HUES48 (cell line): ENCODE measurements around the gene TEKT5.
"Not testable (repeated sequence)": the region's sequence is repeated elsewhere in the genome, so short reads cannot be mapped to it uniquely, and the experiment has no call there.

ENCODE experiments used
- H3K27ac ChIP-seq: one replicate; pipeline ENCODE4 v1.7.0; 2013; ENCODE audit warnings: low read depth, low read length, inconsistent platforms
- H3K27me3 ChIP-seq: 2 replicates; pipeline ENCODE4 v1.6.1; 2013; ENCODE audit warnings: mild to moderate bottlenecking, low read length; ENCODE audit not compliant: control insufficient read depth, insufficient read depth
- H3K36me3 ChIP-seq: 2 replicates; pipeline ENCODE4 v1.6.1; 2013; ENCODE audit warnings: low read length; ENCODE audit not compliant: control insufficient read depth, insufficient read depth
- H3K4me1 ChIP-seq: 2 replicates; pipeline ENCODE4 v1.6.1; 2013; ENCODE audit warnings: mild to moderate bottlenecking, low read length; ENCODE audit not compliant: control insufficient read depth, insufficient read depth
- H3K4me3 ChIP-seq: 2 replicates; pipeline ENCODE4 v1.5.1; 2013; ENCODE audit warnings: mild to moderate bottlenecking, low read depth, low read length
- H3K9ac ChIP-seq: 2 replicates; pipeline ENCODE4 v1.6.1; 2013; ENCODE audit warnings: mild to moderate bottlenecking, low read depth, low read length, moderate library complexity
- H3K9me3 ChIP-seq: 2 replicates; pipeline ENCODE4 v1.6.1; 2013; ENCODE audit warnings: low read length; ENCODE audit not compliant: control insufficient read depth, insufficient read depth

Gene TEKT5

DNA sequence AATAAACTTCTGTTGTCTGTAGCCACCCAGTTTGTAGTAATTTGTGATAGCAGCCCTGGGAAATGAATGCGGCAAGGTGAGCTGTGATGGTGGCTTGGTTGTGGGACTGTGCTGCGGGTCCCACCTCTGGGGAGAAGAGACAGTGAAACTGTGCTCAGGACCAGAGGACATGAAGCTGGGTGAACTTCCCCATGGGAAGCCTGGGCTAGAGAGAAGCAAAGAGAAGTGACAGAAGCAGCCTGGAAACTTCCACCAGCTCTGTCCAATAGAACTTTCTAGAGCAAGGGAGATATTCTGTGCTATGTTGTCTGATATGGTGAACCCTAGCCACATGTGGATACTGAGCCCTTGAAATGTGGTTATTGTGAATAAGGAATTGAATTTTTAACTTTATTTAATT lies 62.8 kb downstream of the TEKT5 start:
- H3K4me3 ChIP-seq = no peak overlapping the region
- H3K9me3 ChIP-seq = no peaks in the 10 kb centered on the region
- H3K27me3 ChIP-seq = no peaks in the 10 kb centered on the region
- H3K27ac ChIP-seq = no peak overlapping the region
- H3K9ac ChIP-seq = no peak overlapping the region
- peaks cover 5% of the 10 kb centered on the region; the same call in 1 of the 2 replicates for H3K4me1 ChIP-seq
- no peaks in the 10 kb centered on the region for H3K36me3 ChIP-seq

DNA sequence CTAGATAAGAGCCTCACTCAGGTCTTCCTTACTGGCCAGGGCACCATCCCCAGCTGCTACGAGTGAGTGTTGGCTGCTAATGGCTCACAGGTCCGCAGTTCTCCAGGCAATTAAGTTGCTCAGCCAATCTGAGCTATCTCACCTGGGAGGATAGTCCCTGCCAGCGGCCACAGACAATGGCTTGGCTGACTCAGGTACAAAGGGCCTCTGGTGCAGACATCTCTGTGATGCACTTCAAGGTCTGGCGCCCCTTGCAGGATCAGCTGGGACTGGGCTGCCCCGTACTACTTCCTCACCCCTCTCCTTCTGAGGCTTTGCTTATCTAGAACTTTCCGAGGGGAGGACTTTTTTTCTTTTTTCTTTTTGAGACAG lies 65.2 kb downstream of the TEKT5 start:
- H3K9me3 ChIP-seq = no peaks in the 10 kb centered on the region
- no peaks in the 10 kb centered on the region for H3K27me3 ChIP-seq
- H3K27ac ChIP-seq = no peak overlapping the region
- no peak overlapping the region for H3K4me3 ChIP-seq
- H3K9ac ChIP-seq = no peak overlapping the region
- H3K4me1 ChIP-seq = peaks cover 5% of the 10 kb centered on the region; the same call in 1 of the 2 replicates
- H3K36me3 ChIP-seq = no peaks in the 10 kb centered on the region

DNA sequence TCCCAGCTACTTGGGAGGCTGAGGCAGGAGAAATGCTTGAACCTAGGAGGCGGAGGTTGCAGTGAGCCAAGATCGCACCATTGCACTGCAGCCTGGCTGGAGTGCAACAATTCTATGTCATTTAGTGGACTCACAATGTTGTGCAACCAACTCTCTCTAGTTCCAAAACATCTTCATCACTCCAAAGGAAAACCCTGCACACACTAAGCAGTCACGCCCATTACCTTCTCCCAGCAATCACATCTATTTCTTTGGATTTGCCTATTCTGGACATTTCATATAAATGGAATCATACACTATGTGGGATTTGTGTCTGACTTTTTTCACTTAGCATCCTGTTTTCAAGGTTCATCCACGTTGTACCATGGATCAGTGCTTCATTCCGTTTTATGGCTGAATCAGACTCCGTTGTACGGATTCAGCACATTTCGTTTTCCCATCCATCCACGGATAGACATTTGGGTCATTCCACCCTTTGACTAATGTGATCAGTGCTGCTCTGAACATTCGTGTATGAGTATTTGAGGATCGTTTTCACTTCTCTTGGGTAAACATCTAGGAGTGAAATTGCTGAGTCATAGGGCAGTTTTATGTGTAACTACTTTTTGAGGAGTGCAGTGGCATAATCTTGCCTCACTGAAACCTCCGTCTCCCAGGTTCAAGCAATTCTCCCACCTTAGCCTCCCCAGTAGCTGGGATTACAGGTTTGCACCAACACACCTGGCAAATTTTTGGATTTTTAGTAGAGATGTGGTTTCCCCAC lies 69.0 kb downstream of the TEKT5 start:
- no peak overlapping the region for H3K27ac ChIP-seq
- no peaks in the 10 kb centered on the region for H3K9me3 ChIP-seq
- H3K9ac ChIP-seq = no peak overlapping the region
- H3K4me1 ChIP-seq = no peaks in the 10 kb centered on the region
- no peaks in the 10 kb centered on the region for H3K36me3 ChIP-seq
- H3K4me3 ChIP-seq = no peak overlapping the region
- no peaks in the 10 kb centered on the region for H3K27me3 ChIP-seq

DNA sequence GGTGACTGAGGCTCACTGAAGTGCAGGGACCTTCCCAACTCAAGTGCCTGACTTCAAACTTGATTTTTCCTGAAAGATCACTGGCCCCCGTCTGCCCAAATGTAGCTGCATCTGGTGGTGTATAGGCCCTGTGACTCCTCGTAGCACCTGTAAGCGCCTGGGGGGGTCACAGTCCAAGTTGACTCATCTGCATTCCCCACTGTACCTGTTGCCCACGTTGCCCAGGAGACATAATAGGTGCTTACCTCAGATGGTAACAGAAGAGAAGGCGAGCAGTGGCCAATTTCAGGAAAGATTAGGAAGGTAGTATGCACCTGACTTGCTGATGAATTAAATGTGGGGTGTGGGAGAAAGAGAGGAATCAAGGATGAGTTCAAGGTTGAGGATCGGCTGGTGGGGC lies 70.2 kb downstream of the TEKT5 start:
- H3K9ac ChIP-seq = no peak overlapping the region
- H3K4me3 ChIP-seq = no peak overlapping the region
- no peaks in the 10 kb centered on the region for H3K36me3 ChIP-seq
- peaks cover 5% of the 10 kb centered on the region; the same call in 1 of the 2 replicates for H3K4me1 ChIP-seq
- H3K27ac ChIP-seq = no peak overlapping the region
- H3K9me3 ChIP-seq = no peaks in the 10 kb centered on the region
- H3K27me3 ChIP-seq = no peaks in the 10 kb centered on the region

DNA sequence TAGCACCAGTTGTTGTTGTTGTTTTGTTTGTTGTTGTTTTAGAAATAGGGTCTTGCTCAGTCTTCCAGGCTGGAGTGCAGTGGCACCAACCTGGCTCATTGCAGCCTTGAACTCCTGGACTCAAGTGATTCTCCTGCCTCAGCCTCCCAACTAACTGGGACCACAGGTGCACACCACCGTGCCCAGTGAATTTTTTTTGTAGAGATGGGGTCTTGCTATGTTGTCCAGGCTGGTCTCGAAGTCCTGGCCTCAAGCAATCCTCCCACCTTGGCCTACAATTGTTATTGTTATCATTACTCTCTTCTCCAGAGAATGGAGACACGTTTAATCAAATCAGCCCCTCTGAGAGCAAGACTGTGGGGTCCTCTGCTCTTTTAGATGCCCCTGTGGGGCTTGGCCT lies 71.7 kb downstream of the TEKT5 start:
- Histone ChIP-seq H3K27ac (no peak overlapping the region), H3K9ac (no peak overlapping the region)

DNA sequence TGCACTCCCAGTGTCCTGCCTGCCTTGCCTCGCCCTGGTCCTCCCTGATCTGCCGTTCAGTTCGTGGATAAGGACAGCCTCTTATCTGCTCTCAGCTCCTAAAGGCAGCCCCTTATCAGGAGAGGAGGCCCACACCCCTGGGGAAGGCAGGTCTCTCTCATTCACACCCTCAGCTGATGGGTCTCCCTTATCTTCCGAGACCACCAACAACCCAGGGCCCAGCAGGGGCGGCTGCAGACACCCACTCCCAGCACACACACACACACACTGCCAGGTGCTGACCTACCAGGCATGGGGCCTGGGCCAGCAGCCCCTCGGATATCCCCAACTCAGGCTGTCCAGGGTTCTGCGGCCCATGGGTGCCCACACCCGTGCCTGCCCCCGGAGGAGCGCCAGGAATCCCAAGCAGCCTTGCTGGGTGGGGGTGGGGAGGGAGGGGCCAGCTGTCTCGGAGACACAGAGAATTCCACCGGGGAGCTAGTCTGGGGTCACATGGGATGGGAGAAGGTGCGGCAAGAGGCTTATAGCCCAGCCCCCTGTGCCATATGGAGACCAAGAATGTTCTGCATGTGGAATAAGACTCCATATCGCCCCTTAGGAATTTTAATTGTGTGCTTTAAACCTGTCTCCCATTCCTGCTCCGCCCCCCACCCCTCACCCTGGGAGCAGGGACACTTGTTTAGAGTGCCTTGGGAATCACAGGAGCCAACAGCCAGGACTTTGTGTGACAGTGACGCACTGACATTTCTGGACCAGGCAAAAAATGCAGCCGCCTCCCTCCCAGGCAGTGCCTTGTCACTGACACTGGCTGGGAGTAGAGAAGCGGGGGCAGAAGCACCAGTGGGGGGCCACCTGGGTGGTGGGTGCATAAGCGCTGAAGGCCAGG lies 72.5 kb downstream of the TEKT5 start:
- Histone ChIP-seq H3K9me3 (no peaks in the 10 kb centered on the region), H3K4me3 (no peak overlapping the region), H3K36me3 (no peaks in the 10 kb centered on the region), H3K27ac (no peak overlapping the region), H3K27me3 (peaks cover 7% of the 10 kb centered on the region), H3K4me1 (peaks cover 24% of the 10 kb centered on the region), H3K9ac (no peak overlapping the region)

More for the DNA sequence above, 71.7 kb downstream of the TEKT5 start:
- Histone ChIP-seq H3K27me3 (peaks cover 7% of the 10 kb centered on the region), H3K4me1 (peaks cover 16% of the 10 kb centered on the region; the same call in 1 of the 2 replicates), H3K4me3 (no peak overlapping the region), H3K9me3 (no peaks in the 10 kb centered on the region), H3K36me3 (no peaks in the 10 kb centered on the region)

DNA sequence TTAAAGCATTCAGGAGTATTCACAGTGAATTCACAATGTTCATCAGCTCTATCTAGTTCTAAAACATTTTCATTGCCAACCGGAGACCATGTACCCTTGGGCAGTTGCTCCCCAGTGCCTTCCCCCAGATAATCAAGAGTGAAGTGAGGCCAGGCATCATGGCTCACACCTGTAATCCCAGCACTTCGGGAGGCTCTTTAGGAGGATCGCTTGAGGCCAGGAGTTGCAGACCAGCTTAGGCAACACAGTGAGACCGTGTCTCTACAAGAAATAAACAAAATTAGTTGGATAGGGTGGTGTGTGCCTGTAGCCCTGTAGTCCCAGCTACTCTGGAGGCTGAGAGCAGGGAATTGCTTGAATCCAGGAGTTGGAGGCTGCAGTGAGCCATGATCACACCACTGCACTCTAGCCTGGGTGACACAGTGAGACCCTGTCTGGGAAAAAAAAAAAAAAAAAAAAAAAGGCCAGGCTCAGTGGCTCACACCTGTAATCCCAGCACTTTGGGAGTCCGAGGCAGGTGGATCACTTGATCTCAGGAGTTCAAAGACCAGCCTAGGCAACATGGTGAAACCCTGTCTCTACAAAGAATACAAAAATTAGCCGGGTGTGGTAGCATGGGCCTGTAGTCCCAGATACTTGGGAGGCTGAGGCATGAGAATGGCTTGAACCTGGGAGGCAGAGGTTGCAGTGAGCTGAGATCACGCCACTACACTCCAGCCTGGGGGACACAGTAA lies 73.3 kb downstream of the TEKT5 start:
- not testable (repeated sequence) for H3K27ac ChIP-seq, H3K4me3 ChIP-seq, H3K9ac ChIP-seq, H3K36me3 ChIP-seq, H3K27me3 ChIP-seq, H3K9me3 ChIP-seq
- H3K4me1 ChIP-seq = peaks cover 32% of the 10 kb centered on the region

DNA sequence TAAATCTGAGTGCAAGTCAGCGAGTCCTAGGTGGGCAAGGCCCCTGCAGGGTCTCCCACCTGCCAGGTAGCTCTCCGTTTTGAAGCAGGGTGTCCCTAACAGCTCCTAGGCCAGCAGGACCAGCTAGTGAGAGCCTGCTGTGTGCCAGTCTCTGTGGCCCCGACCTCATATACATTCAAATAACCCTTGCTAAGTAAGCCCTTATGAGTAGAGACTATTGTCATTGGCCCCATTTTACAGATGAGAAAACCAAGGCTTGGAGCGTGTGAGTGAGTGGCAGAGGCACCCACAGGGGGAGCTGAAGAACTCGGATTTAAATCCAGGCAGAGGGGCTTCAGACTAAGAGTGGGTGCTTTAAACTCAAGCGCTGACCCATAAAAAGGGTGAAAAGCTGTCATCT lies 74.6 kb downstream of the TEKT5 start:
- peaks cover 35% of the 10 kb centered on the region for H3K4me1 ChIP-seq
- no peak overlapping the region for H3K27ac ChIP-seq
- no peaks in the 10 kb centered on the region for H3K9me3 ChIP-seq
- H3K36me3 ChIP-seq = no peaks in the 10 kb centered on the region
- no peak overlapping the region for H3K4me3 ChIP-seq
- peaks cover 7% of the 10 kb centered on the region for H3K27me3 ChIP-seq
- no peak overlapping the region for H3K9ac ChIP-seq

DNA sequence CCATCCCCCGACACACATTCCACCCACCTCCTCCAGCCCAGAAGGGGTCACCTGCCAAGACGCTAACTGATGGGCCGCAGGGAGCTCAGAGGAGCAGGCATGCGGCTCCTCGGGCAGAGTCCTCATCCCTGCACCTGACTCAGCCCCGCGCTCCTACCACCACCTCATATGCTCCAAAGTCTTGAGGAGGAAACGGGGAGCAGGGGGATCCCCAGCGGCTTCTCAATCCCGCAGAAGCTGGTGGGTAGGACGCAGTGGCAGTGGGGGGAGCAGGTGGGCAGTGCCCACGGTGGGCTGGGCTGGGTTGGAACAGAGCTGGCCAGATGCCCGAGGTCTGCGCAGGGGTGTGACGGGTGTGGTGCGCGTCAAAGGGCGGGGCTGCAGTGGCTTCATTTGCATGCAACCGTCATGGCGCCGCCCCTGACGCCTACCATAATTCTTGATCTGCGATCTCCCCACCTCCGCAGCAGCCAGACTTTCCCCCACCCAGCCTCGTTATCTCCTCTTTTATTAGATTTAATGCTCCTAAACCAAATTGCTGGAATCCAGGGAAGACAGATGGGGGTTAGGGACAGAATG lies 75.4 kb downstream of the TEKT5 start:
- H3K9me3 ChIP-seq = no peaks in the 10 kb centered on the region
- H3K27me3 ChIP-seq = peaks cover 7% of the 10 kb centered on the region
- H3K4me3 ChIP-seq = peak overlapping the region; percentile 55
- H3K27ac ChIP-seq = no peak overlapping the region
- H3K9ac ChIP-seq = no peak overlapping the region
- no peaks in the 10 kb centered on the region for H3K36me3 ChIP-seq
- H3K4me1 ChIP-seq = peaks cover 35% of the 10 kb centered on the region

DNA sequence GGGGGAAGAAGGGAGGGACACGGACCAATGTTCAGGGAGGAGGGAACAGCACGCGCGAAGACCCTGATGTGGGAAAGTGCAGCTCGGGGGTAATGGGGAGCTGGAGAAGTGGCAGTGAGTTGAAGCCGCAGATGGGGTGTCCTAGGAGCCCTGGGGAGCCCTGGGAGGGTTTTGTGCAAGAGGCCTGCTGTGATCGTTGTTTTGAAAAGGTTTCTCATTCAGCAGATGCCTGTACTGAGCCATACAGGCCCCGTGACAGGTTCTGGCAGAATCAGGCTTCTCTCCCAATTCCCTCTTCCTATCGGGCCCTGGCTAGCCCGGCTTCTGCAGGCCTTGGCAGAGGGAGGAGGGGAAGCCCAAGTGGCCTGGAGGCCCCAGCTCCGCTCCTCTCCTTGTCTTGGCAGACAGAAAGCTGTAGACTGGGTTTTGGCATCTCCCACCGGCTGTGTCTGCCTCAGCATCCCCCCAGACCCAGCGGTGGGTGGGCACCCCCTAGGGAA lies 76.0 kb downstream of the TEKT5 start:
- H3K27ac ChIP-seq = peak overlapping the region; percentile 33
- H3K9ac ChIP-seq = no peak overlapping the region
- H3K4me1 ChIP-seq = peaks cover 35% of the 10 kb centered on the region
- peak overlapping the region; percentile 55 for H3K4me3 ChIP-seq
- no peaks in the 10 kb centered on the region for H3K36me3 ChIP-seq
- no peaks in the 10 kb centered on the region for H3K9me3 ChIP-seq
- H3K27me3 ChIP-seq = peaks cover 7% of the 10 kb centered on the region
